CMK (cell line): Measurements from ENCODE around the gene SETD3.
A peak's percentile ranks its signal among the peaks of the same experiment; 100 is the strongest.

Experiments used
- DNase-seq: peaks from one replicate; pipeline ENCODE4 v3.0.0-alpha.2; 2010; ENCODE audit warnings: low read depth

Gene SETD3

DNA sequence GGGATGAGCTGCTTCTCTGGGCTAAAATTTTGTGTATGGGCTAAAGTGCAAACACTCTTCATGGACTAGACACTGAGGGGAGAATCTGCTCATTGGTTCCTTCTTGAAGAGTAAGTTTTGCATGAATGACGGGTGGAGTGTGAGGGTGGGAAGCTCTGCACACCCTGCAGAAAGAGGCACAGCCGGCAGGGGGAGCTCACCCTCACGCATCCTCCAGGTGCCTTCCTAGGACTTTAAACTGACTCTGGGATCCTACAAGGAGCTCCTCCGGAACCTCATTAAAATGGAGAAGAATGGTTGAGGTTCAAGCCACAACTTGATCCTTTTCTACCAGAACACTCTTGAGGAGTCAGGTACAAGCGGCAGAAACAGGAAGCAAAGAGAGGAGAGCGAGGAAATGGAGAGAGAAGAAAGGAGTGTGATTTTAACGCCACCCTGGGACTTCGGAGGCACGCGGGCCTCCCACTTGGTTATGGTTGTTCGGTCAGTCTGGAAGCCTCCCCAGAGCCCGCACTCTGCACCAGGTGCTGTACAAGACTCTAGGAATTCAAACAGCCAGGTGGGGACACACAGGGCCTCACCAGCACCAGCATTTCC, 87.5 kb downstream of the SETD3 start:
- peak; percentile 8 for DNase-seq

DNA sequence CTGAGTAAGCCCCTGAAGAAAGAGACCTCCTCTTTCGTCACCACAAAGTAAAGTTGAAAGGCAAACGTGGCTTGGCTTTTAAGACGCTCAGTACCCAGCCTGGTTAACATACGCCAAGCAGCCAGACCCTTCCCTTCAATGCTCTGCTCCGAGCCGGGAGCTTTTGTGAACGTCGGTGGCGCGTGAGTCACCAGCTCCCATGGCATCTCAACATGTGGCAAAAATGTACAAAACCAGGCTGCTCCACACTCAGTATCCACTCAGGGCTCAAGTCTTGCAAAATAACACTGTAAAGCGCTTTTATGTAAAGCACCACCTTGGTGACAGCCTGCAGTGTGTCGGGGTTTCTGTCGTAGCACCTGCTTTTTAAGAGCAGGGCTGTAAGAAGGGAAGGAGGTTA, 89.0 kb downstream of the SETD3 start:
- no peak for DNase-seq

DNA sequence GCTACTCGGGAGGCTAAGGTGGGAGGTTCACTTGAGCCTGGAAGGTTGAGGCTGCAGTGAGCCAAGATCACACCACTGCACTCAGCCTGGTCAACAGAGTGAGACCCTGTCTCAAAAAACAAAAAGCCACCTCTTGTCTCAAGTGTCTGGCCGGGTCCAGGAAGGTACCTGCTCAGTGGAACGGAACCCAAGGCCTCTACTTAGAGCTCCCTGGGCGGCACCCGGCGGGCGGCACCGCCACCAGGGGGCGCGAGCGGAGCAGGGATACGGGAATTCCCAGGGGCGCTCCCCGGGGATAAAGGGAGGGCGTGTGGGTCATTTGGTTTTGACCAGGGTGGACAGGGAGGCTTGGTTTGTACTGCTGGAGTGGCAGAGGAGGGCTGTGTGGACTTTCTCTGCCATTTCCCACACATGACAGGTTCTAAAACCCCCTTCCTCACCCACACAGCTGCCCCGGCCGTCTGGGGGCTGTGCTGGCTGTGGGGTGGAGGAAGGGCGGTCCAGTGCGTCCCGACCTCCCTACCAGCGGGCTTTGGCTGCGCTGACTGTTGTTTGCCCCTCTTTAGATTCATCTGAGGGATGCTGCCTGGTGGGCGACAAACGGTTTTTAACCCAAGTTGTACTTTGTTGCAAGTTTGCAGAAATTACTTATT, 91.4 kb downstream of the SETD3 start:
- no peak for DNase-seq

DNA sequence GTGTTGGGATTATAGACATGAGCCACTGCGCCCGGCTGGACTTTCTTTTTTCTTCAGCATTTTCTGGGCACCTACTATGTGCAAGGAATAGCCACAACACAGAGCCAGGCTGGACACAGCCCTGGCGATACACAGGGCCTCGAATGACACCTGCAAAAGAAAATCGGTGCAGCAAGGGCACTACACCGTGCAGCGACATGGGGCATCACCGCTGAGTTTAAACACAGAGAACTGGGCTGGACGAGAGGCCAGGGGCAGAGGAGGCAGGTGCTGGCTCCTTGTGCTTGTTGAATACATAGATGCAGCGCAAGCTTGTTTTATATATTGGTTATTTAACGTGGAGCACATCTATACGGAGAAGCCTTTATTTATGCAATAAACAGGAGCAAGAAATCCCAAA, 92.4 kb downstream of the SETD3 start:
- DNase-seq = no peak

DNA sequence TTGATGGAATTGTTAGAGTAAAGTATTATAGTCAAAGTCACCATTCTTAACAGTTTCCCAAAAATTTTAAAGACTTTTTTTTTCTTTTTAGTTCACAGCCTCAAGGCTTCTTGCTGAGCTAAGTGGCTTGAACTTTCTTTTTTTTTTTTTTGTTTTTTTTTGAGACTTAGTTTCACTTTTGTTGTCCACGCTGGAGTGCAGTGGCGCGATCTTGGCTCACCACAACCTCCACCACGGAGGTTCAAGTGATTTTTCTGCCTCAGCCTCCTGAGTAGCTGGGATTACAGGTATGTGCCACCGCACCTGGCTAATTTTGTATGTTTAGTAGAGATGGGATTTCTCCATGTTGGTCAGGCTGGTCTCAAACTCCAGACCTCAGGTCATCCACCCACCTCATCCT, 92.8 kb downstream of the SETD3 start:
- DNase-seq = no peak

DNA sequence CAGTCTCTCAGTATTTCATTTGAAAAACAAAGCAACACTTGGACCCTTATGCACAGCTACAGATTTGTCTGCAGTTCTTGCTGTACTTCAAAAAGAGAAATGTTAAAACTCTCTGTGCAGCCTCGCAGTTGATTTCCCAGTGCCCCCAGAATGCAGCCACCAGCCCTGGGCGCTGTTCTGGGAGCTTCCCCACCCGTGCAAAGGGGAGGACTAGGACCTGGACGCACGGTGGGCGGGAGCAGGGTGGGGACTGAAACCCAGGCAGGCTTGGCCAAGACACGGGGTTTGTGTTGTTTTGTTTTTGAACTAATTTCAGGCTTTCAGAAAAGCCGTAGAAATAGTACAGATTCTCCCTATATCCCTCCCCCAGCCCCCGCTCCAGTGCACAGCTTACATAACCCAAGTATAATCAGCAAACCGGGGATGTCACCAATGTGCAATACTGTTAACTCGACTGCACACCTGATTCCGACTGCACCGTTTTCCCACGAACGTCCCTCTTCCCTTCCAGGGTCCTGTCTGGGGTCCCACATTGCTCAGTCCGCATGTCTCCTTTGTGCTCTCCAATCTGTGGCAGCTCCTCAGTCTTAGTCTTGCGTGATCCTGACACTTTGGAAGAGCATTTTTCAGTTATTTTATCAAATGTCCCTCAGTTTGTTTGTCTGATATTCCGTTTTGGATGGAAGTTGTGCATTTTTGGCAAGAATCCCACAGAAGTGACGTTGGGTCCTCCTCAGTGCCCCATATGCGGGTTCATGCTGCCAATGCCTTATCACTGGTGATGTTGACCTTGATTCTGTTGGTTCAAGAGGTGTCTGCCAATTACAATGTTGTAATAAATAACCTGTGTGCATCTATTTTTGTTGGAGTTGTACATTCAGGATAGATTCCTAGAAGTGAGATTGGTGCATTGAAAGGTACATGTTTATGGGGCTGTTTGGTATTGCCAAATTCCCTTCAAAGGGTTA, 95.9 kb downstream of the SETD3 start:
- no peak for DNase-seq

DNA sequence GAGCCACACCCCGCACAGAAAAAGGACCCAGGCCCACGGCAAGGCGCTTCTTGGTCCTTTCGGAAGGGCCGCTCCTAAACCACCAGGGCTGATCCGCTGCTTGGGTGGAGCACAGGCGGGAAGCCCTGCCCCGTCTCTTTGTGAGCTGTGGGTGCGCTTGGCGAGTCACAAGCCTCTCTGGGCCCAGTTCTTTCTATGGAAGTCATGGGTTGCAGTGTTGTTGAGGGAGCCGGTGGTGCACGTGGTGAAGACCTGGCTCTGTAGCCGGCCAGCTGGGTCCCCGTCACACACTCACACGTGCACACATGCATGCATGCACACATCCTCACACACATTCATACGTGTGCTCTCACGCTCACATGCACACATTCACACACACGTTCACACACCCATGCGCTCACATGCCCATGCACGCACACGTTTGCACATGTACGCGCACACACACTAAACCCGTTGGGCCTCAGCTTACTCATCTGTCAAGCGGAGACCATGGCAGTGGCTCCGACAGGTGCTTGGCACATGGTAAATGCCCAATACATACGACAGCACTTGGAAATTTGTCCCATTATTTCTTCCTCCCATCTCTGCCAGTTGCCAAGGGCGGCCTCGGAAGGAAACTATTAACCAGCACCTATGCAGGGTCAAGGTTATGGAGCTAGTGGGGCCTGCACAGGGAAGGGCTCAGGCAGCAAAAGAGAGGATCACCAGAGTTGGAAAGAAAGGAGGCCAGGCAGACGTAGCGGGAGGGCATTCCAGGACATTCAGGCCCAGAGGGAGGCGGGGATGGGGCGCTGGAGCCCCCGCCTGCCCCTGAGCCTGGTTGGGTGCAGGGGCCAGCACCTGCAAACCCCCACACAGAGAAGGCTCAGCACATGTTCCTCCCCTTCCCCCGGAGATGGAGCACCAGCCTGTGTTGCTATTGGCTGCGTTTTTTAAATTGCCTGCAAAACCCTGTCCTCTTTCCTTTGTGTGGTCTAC, 96.9 kb downstream of the SETD3 start:
- DNase-seq = no peak

DNA sequence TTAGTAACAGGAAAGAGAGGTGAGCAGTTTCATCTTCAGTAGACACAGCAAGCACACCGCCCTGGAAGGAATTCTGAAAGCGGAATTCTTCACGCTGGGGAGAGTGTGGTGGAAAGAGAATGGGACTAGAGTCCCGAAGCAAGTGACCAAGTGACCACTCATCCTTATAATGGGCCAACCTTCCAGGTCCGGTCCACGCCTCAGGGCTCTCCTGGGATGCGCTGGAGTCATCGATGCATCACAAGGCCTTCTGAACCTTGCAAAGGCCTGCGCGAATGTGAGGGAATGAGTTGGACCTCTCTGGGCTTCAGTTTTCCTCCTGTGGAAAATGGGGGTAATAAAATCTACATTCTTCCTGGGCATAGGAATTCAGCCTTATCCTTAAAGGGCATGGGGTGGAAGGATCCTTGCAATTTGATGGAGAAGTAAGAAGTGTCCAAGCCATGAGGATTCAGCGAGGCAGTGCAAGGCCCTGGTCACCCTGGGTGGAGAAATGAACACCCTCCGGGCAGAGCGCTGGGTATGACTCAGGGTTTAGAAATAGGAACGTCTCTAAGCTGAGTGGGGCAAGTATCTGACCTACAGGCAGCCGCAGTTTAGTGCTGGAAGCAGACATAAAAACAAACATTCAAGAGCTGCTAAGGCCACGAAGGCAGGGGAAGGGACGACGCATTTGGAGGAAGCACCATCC, 97.7 kb downstream of the SETD3 start:
- no peak for DNase-seq

DNA sequence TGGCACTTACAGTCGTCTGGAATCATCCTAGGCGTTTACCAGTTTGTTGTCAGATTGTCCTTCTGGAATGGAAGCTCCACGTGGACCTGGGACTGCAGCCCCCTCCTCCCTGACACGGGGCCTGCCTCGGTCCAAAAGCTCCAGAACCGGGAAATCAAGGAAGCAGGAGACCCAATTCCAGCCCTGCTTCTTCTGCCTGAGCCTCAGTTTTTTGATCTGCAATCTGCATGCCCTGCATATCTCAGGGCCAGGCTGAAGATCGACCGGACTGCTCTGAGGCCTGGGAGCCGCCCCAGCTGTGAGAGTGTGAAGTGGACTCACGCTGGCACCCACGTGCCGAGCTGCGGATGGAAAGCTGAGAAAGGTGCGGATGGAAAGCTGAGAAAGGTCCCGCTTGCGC, 98.6 kb downstream of the SETD3 start:
- no peak for DNase-seq

DNA sequence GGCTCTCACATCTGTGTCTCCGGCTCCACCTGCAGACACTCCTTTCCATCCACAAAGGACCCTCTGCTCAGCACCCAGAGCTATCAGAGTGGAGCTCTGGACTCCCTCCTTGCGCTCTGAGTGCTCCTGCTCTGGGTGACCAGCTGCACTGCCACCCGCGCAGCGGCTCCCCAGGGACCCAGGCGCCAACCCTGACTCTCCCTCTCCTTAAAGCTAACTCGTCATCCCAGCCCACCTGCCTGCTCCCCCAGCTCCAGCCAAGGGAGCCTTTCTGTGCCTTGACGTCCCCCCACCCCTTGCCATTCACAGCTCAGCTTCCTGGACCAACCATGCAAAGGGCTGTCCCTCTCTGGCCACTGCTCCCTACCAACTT, 99.0 kb downstream of the SETD3 start:
- DNase-seq = no peak

DNA sequence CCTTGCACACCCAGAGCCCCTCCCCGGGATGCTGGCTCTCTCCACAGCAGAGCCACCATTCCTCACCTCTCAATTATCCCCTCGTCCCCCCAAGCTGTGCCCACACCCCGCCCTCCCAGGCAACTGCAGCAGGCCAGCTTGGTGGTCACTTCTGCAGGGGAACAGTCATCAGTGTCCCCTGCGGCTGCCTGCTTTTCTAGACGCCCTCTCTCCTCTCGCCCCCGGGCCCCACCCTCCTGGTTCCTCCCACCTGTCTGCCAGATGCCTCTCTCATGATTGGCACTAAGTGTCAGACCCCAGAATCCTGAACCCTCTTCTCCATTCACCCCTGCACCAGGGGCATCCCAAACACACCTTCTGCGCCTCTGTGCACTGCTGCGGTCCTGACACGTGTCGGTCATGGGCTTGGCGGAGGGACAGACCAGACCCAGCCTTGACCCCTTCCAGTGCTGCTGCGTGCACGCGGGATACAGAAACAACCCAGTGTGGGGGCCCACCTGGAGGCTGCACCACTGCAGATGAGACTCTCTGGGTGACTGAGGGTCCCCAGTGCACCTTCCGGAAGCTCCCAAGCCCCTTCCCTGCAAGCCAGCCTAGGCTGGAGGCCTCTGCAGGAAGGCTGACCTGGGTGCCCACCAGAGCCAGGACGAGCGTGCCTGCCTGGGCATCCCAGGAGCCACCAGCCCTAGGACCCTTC, 99.5 kb downstream of the SETD3 start:
- DNase-seq = no peak

DNA sequence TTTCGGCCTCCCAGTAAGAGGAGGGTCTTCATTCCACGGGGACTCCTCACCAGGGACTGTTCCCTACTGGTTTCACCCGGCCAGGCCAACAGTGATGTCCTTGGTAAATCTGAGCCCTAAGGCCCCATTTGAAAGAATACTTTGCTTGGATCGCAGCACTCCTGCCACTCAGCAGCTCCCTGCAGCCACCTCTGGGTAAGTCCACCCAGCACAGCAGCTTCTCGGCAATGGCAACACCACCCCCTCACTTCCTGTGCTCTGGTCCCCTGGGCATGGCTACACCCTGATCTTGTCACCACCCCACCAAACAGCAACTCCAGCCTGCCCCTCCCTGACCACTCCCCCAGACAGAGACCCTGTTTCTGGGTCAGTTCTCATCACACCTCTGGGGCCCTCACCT, 100.3 kb downstream of the SETD3 start:
- DNase-seq = no peak

DNA sequence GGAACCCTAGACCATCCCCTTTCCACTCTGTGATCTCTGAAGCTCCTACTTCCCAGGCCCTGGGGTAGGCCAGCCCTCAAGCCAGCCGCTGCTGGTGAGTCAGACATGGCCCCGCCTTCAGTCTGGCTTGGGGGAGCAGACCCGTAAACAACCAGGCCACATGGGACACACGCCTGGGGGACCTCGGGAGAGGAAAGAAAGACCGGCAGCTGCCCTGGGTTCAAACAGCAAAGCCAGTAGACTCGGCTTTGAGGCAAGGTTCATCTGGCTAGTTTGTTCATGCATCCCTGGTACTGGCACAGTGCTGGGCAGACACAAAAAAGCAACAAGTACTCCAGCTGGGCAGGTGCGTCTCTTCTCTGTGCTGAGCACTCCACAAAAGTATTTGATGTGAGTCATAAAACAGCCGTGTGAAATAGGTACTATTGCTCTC, 101.9 kb downstream of the SETD3 start:
- DNase-seq = no peak

DNA sequence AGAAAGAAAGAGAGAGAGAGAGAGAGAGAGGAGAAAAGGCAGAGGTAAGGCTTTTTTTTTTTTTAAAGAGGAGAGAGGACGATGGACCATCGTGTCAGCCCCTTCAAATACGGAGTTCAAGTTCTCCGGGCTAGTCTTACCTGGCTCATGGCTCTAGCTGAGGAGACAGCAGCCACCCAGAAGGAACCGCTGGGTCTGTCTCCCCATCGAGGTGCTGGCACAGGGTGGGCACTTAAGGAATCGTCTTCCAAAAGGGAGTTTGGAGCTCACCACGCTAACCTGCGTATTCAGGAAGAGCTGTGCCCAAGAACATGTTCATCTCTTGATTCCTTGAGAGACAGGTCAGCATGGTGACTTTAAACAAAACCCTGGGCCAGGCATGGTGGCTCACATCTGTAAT, 102.7 kb downstream of the SETD3 start:
- no peak for DNase-seq

DNA sequence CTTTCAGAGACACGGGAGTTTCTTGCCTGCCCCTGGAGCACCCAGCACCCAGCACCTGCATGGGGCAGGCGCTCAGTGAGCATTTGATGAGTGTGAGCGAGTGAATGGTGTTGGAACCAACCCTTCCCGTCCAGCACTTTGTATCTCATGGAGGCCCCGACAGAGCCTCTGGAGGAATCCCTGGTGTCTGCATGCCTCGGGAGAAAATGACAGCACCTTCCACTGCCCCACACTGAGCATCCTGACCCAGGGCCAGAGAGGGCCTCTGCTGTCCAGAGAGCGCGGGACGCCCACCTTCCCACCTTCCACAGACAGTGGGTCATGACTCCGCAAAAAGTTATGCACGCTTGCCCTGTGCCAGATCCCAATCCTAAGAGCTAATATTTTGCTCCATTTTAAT, 105.7 kb downstream of the SETD3 start:
- DNase-seq = no peak

DNA sequence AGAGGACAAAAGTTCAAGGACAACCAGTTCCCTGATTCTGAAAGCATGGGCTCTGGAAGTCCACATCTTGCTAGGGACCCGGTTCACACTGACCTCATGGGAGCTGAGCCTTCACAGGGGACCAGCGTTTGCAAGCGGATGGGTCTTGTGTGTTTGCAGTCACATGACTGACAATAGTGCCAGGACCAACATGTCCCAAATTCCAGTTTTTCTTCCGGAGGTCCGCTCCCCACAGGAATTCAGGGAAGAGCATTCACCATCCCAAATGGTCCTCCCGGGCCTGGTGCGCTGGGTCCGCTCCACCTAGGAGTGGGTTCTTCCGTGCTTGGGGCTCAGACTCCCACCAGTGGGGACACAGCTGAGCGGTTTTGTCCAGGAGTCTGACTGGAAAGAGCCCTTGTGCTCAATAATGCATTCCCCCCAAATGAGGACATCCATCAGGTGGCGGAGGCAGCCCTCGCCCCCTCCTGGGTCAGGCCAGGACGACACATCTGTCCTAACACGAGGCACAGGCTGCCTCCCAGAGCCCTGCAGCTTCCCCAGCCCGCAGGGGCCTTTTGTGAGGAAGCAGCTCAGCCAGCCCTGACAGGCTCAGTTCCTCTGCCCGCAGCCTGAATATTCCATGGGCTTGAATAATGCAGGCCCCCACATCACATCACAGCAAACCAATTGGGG, 116.9 kb downstream of the SETD3 start:
- DNase-seq = no peak

DNA sequence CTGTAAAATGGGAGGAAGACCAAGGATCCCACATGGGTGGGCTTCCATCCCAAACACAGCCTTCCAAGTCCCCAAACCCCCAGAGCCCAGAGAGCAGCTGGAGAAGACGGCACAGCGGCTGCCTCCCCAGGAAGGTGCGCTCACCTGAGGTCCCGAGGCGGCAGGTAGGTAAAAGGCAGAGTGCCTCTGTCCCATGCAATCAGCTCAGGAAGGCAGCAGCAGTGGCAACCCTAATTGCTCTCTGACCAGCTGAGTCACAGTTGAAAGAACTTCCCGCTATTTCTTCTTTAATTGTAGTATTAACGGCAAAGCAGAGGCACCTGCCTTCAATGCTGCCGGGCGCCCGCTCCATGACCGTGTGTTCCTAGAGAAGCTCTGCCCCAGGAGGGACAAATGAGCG, 117.6 kb downstream of the SETD3 start:
- no peak for DNase-seq

DNA sequence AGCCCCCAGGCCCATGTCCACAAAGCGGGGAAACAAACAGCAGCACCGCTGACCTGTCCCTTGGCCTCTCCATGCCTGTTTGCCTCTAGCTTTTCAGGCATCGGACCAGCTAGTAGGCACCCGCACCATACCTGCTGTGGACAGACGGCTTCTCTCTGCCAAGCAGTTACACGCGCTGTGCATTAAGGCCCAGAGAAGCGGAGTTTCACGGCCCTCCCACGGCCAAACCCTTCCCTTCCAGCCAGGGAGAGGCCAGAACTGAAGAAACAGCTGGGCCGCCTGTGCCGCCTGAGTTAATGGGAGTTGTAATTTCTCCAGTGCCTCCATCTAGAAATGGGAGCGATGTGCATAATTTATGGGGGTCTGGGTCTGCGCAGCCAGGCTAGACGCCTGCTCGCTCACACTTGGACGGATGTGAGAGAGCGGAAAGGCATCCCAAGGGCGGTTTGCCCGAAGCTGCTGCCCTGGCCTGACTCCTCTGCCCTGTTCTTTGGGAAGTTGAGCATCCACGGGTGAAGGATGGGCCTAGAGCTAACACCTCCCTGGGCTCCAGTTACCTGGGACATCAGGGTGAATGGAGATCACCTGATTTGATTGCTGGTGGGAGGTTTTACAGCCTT, 119.0 kb downstream of the SETD3 start:
- DNase-seq = no peak

DNA sequence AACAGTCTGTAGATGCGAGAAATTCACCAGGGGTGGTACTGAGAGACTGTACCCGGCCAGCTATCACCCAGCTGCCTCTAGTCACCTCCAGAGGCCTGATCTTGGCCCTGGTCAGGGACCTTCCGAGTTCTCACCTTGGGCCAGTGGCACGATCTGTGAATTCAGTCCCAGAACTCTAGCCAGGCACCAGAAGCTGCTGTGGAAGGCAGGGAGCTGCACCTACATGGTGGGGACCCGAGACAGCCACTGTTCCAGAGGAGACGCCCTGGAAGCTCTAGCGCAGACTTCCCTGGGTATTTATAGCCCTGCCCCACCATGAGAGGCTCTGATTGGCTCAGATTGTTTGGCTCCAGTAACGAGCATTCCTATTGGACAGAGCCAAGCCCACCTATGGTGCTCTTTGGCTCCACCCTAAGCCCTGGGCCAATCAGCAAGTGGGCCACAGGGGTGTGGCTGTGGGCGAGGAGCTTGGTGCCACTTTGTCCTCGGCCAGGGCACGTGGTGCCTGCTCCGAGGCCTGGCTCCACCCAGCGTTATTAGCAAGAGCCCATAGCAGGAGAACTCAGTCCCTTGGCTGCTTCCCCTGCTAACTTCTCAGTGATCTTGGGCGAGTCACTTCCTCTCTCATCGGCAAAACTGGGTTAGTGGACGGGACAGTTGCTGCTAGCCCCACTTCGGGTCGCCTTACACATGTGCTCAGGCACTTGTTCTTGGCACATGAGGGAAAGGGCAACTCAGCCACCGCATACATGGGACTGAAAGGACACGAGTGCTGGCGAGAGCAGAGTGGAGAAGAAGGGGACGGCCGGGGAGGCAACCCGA, 119.7 kb downstream of the SETD3 start:
- DNase-seq = peak; percentile 22
